Measurements from ENCODE around the gene S100PBP.

The S100PBP gene

GRCh38 chr1:32888677-32889420 is 71.4 kb downstream of the S100PBP start:
- no peak for DNase-seq

DNA sequence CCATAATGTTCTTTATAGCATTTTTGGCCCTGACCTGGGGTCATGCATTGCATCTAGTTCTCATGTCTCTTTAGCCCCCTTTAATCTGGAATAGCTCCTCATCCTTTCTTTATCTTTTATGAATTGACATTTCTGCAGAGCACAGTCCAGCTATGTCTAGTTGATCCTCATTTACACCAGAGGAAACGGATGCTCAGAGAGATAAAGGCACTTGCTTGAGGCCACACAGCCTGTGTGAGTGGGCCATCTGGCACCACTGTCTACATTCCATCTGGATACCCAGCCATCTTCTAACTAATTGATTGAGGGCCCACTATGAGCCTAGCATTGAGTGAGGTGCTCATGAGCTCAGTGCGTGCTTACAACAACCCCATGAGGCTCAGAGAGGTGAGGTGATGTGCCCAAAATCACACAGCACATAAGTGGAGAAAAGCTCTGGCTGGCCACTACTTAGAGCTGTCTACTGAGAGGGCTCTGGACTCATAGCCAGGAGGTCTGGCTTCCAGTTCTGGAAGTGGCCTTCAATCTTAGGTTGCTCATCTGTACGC is 72.4 kb downstream of the S100PBP start:
- no peak for DNase-seq

DNA sequence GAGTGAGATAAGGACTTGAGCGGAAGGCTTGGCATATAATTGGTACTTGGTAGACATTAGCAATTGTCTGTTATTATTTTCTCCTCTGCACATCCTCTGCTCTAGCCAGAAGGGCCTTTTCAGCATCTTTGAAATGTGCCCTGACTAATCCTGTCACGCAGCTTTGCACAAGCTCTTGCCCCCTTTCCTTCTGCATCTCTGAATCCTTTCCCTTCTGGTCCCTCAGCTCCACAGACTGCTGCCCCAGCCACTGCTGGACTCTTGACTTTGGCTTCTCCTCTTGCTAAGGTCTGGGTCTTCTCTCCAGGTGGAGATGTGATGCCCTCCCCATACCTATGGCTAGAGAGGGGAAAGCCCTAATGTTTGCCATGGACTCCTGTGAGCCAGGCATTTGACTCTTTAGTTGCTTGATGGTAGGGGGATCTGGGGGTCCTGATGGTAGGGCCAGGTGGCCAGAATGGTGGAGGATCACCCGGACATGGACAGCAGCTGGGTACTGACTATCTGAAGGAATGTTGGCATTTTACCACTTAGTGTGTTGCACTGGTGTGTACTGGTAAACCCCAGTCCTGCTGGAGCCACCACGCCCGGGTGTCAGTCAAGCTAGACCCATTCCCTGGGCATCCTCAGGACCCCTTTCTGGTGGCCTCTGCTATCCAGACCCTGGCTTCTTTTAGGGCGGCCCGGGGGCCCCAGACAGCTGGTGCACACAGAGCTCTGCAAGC is 73.2 kb downstream of the S100PBP start:
- DNase-seq: peak; percentile 24 to 59

DNA sequence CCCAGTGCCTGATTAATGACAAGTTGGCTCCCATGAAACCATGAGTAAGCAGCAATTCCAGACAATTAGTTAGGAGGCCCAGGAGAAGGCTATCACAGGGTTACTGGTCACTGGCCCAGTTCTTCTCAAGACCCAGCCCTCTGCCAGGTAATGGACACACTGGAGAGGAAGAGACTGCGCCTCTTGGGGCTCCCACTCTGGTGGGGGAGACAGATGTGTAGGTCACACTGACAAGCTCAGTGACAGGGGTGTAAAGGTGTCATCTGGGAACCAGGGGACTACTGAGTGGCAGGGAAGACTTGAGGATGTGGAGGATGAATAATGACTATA is 73.8 kb downstream of the S100PBP start:
- no peak for DNase-seq

- no peak for DNase-seq
These were observed 74.2 kb downstream of the S100PBP start for GRCh38 chr1:32891630-32892029.

DNA sequence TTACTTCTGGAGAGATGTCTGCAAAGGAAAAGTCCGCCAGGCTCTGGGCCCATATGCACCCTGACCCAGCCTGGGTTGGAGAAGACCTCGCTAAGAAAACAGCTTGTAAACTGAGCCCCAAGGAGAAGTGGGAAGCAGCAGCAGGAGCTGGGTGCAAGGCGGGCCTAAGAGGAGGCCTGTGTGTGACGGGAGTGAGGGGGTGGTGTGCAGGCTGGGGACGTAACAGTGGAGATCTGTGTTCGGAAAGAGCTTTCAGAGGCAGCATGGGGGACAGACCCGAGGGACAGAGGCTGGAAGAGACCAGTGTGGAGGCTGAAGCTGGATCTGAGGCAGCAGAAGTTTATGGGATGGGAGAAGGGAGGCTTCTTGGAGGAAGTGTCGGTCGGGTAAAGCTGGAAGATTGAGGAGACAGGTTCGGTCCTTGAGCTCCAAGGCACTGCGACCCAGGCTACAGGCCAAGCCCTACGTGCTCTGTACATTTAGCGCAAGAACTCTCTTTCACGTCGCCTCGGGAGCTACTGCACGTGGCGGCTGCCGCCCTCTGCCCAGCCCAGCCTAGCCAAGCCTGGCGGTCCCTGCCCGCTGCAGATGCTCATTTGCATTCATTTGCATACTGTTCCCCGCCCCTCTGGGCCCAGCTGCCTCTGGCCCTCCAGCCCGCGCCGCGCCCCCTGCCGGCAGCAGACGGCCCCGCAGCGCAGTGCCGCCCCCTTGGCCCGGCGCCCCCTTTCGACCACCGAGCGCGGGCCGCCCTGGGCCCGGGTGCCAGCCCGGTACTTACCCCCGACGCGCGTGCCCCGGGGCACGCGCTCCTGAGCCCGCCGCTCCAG is 75.1 kb downstream of the S100PBP start:
- peak; percentile 41 to 75 for DNase-seq

DNA sequence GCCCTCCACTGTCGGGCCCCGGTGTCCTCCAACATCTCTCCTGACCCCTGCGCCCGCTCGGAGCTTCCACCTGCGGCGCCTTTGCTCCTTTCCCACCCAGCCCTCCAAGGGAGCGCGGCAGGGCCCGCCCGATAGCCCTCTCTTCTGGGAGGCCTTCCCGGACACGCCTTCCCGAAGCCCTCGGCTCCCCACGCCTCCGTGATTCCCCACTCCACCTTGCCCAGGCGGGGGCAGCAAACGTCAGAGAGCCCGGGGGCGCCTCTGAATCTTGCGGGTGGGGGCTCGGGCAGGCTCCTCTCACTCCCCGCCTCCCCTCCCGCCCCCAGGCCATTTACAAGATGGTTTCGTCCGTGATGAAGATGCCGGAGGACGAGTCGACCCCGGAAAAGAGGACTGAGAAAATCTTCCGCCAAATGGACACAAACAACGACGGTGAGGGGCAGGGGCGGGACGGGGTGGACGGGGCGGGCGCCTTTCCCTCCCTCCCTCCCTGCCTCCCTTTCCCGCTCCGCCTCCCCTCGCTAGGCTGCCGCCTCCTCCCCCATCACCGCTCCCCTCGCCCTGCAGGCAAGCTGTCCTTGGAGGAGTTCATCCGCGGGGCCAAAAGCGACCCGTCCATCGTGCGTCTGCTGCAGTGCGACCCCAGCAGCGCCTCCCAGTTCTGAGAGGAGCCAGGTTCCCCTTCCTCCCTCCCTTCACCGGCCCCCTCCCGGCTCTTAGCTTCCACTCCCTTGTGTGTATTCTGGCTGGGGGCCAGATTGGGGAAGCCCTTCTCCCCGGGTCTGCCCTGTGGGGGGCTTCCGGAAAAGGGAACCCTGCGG is 76.0 kb downstream of the S100PBP start:
- DNase-seq: peak; percentile 71 to 75

- peak in 1 of 2 experiments; percentile 36 for DNase-seq
These were observed 76.7 kb downstream of the S100PBP start for GRCh38 chr1:32894019-32894600.

DNA sequence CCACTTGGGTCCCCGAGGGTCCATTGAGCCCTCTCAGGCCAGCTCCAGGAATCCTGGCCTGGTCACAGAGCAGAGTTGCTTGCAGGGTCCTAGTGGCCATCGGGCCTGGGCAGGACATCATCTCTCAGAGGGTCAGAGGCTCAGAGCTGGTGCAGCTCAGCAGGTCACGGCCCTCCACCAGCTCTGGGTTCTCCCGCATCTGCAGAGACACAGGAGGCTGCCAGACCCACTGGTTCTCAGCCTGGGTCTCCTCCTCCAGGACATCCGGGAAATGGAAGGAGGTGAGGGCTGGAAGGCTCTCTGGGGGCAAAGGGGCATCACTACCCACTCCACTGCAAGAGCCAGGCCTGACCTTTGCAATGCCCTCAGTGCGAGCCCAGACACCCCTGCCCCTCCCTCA is 77.2 kb downstream of the S100PBP start:
- DNase-seq: no peak

DNA sequence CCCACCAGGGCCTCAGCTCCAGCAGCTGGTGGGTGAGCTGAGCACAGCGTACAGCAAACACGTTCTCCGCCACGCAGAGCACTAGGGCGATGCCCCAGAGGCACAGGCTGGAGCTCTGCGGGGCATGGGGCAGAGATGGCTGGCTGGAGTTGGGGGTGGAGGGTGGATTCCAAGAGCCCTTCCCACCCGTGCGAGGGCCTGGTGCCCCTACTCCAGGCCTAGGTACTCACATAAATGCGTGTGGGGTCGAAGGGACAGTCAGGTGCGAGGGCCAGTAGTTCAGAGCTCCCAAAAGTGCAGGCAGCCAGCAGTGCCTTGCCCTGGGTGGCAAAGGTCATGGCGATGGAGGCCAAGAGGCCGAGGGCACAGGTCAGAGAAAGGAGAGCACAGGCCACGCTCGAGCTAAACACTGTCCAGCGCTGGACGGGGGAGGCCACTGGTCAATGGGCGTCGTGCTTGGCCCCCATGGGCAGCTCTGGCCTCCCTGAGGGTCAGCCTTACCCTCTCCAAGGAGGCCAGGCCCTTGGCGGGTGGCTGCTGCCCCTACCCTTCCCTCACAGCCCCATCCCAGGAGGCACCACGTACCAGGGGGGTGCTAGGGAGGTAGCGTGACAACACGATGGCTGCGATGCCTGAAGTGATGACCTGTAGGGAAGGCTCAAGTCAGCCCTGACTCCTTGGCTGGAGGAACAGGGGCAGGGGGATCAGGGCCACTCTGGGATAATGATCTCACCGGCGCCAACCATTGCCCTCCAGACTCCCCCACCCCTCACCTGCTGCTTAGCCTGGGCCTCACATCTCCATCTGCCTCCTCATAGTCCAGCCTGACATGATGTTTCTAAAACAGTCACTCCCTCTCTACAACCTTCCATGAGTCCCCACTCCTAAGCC is 78.1 kb downstream of the S100PBP start:
- no peak for DNase-seq

GRCh38 chr1:32896451-32896850 is 79.0 kb downstream of the S100PBP start:
- no peak for DNase-seq

- no peak for DNase-seq
These were observed 79.9 kb downstream of the S100PBP start for GRCh38 chr1:32897082-32898049.

DNA sequence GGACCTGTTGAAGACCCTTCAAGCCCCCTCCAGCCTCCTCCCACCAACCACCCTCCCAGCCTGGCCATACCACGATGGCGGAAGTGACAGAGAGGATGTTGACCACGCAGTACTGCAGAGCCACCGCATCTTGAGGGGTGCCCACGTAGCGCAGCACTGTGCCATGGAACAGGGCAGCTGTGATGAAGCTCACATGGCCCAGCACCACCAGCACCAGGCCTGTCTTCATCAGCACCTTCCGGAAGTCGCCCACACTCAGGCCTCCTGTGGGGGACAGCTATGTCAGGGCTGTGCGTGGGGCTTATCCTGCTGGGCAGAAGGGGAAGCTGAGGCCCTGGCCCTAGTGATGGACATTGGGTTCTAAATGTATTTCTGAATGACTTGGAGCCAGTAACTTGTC is 80.6 kb downstream of the S100PBP start:
- DNase-seq: no peak

DNA sequence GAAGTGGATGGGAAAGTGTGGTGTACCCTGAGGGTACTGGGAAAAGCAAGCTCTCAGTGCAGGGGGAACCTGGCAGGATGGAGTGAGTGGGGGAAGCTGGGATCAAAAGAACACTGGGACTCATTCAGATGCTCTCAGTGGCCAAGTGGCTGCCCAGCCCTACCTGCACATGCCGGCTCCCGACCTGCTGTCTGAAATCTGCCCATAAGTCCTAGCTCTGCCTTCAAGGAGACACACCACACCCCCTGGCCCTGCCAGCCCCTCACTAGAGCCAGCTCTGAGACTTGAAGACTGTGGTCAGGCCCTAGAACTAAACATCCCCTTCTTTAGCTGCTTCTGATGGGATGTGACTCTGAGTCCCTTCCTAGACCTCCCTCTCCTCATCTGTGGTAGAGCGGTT is 81.5 kb downstream of the S100PBP start:
- DNase-seq: no peak

DNA sequence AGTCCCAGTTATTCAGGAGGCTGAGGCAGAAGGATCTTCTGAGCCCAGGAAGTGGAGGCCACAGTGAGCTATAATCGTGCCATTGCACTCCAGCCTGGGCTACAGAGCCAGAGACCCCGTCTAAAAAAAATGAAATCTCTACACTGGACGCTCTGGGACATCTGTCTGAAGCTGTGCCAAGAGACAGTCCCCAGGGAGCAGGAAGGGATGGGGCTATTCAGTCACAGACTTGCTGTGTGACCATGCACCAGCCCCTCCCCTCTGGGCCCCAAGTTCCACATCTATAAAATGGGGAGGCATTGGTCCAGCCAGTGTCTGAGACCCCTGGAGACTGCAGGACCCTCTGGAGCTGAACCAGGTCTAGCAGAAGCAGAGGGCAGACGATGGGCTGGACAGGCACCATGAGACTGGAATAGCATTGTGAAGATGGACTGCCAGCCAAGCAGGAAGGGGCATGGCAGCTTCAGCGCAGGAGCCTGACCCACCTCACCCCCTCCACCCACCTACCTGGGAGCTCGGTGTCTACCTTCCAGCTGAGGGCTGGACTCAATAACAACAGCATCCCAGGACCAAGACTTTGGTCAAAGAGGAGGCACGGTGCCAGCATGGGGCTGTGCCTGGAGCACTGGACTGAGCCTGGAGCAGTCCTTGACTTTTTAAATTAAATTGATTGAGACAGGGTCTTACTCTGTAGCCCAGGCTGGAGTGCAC is 82.3 kb downstream of the S100PBP start:
- peak; percentile 11 to 57 for DNase-seq

- no peak for DNase-seq
These were observed 83.0 kb downstream of the S100PBP start for GRCh38 chr1:32900371-32900955.

DNA sequence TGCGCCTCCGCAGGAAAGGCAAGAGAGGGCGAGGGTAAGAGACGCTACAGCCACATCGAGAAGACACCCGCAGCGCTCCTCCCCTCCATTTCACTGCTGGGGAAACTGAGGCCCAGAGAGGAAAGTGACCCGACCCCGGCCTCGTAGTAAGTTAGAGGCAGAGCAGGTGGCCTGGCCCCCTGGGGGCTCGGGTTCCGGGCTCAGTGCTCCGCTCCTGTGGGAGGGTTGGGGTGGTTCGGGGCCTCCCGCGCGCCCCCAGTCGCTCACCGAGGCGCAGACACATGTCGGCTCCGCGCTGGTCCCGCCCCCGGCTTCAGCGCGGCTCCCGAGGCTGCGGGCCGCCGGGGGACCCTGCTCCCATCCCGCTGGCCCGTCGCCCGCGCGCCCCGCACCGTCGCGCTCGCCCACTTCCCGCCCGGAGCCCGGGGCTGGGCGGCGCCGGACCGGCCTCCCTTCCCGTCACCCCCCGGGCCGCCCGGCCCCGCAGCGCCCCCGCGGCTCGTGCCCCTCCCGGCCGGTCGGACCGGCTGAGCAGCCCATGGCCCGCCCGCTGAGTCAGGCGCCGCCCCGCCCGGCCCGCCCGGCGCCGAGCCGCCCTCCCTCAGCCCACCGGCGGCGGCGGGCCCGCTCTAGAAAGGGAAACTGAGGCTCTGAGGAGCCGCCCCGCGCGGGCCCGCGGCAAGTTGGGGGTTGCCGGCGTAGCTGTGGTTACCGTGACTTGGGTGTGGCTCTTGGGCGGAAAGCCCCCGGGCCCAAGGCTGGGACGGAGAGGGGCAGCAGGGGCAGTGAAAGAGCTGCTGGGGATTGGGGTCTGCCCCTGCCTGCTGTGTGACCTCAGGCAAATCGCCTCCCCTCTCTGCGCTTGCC is 83.7 kb downstream of the S100PBP start, which contains the start of gene TMEM54:
Gene TMEM54 (minus strand): TSS at position 434 of the 867 bp plus-strand sequence. CDS start 151 bp downstream, at position 283.
- peak in 1 of 2 experiments; percentile 39 for DNase-seq

Data from NCI-H524 (cell line).